HAP-1 (cell line): ENCODE data around the gene UNC13B.

Experiments
- DNase-seq, 2 experiments: peaks; one replicate each; pipeline ENCODE4 v3.0.0-alpha.2; 2016 to 2020; ENCODE audit warnings: low spot score in 2 of 2
- H3K27me3 ChIP-seq: fragments of 250-450 bp; sonication (Bioruptor Pico); 2 replicates; pipeline ENCODE4 v1.5.1; 2020; ENCODE audit warnings: low read depth, mild to moderate bottlenecking, moderate library complexity
- H3K36me3 ChIP-seq: fragments of 250-450 bp; sonication (Bioruptor Pico); replicated peaks from 2 replicates; pipeline ENCODE4 v1.5.1; 2020; ENCODE audit warnings: mild to moderate bottlenecking
- H3K4me1 ChIP-seq: fragments of 250-450 bp; sonication (Bioruptor Pico); 2 replicates; pipeline ENCODE4 v1.5.1; 2020; ENCODE audit warnings: mild to moderate bottlenecking
- H3K4me3 ChIP-seq: fragments of 250-450 bp; sonication (Bioruptor Pico); 2 replicates; pipeline ENCODE4 v1.5.1; 2020; ENCODE audit warnings: mild to moderate bottlenecking, moderate library complexity
- H3K9me3 ChIP-seq: fragments of 250-450 bp; sonication (Bioruptor Pico); 2 replicates; pipeline ENCODE4 v1.5.1; 2020; ENCODE audit warnings: mild to moderate bottlenecking, moderate library complexity
- in situ Hi-C: fragments of 300-500 bp; cut with MboI; formaldehyde crosslinking; loops from 3 replicates; pipeline ENCODE4 v1.14.3; 2020; ENCODE audit warnings: low sequenced_read_pairs, inconsistent platforms, mixed read lengths

UNC13B gene

DNA sequence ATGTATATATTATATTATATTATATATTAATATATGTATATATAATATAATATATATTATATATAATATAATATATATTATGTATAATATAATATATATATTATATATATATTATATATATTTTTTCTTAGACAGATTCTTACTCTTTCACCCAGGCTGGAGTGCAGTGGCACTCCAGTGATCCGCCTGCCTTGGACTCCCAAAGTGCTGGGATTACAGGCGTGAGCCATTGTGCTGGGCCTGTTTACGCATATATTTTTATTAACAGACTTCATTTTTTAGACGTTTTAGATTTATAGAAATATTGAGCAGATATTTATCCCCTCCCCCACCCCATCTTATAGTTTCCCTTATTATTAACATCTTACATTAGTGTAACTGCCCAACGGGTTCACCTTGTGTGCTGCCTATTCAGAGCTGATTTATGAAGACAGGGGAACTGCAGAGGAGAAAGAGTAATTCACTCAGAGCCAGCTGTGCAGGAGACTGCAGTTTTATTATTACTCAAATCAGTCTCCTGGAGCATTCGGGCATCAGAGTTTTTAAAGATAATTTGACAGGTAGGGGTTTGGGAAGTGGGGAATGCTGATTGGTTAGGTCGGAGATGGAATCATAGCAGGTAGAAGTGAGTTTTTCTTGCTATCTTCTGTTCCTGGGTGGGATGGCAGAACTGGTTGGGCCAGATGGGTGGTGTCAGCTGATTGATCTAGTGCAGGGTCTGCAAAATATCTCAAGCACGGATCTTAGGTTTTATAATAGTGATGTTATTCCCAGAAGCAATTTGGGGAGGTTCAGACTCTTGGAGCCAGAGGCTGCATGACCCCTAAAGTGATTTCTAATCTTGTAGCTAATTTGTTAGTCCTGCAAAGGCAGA, 93.4 kb downstream of the UNC13B start:
- no peak for DNase-seq
- in situ Hi-C loops, result no loop called here
- H3K27me3 ChIP-seq, result no peaks in the 10 kb centered on the region

DNA sequence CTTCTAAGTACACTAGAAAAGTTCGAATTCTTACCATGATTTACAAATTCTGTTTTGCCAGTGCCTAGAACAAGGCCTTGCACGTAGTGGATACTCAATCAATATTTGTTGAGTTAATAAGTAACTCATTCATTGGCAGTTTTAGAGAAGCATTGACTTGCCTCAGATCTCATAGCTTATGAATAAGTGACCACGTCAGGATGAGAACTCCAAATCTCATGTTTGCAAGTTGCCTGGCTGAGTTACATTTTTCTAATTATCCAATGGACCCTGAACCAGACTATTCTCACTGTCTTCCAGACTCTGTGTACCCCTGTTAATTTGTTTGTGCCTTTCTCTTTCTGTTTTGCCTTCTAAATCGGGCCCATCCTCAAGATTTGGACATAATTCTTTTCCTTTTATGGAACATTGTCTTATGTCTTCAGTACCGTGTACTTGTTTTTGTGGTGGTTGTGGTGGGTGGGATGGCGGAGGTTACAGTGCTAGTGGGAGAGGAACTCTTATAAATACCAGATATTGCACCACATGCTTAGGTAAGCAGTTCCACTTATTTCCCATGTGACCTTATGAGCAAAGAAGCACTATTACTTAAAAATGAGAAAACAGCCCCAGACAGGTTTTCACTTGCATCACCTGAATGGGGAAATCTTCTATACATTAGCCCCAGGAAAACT, 96.3 kb downstream of the UNC13B start:
- in situ Hi-C loops, result no loop called here
- Histone ChIP-seq H3K27me3 (no peaks in the 10 kb centered on the region), H3K4me3 (no peak overlapping the region), H3K36me3 (no peaks in the 10 kb centered on the region), H3K4me1 (no peaks in the 10 kb centered on the region), H3K9me3 (no peaks in the 10 kb centered on the region)
- DNase-seq, result no peak

More for the DNA sequence above, 93.4 kb downstream of the UNC13B start:
- no peak overlapping the region for H3K4me3 ChIP-seq
- no peaks in the 10 kb centered on the region for H3K4me1 ChIP-seq
- H3K9me3 ChIP-seq, result no peaks in the 10 kb centered on the region
- H3K36me3 ChIP-seq, result no peaks in the 10 kb centered on the region

DNA sequence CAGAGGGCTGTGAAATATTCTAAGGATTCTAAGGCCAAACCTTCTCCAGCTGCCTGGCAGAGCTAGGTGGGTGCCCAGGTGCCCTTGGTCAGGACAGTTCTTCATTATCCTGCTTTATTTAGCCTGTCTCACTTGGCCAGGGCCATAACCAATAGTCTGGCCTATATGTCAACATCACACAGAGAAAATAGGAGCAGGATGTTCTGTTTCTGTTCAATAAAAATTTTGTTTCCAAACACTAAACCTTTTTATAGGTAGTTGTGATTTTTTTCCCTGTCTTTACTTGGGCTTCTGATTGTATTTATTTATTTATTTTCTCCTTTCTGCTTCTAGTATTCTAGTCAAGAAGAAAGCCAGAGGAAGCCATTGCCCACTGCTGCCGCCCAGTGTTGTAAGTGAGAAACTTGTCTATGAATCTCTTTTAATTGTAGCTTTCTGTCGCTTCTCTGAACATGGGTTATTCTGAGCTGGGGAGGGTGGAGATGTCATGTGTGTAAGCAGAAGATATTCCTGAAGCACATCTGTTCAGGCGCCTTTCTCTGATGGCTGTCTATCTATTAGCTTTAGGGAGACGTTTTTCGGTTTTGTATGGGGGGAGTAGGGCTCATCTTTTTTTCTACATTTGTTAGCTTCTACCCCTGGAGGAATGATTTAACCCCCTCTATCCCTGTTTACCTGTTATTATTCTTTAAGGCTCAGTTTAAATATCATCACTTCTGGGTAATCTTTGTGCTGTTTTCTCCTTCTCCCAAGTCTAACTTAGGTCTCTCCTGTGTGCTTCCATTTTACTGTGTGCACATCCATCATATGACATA, 97.1 kb downstream of the UNC13B start:
- in situ Hi-C loops, result no loop called here
- DNase-seq, result peak; percentile 64 to 73
- Histone ChIP-seq H3K4me1 (no peaks in the 10 kb centered on the region), H3K9me3 (no peaks in the 10 kb centered on the region), H3K36me3 (no peaks in the 10 kb centered on the region), H3K4me3 (no peak overlapping the region), H3K27me3 (no peaks in the 10 kb centered on the region)

DNA sequence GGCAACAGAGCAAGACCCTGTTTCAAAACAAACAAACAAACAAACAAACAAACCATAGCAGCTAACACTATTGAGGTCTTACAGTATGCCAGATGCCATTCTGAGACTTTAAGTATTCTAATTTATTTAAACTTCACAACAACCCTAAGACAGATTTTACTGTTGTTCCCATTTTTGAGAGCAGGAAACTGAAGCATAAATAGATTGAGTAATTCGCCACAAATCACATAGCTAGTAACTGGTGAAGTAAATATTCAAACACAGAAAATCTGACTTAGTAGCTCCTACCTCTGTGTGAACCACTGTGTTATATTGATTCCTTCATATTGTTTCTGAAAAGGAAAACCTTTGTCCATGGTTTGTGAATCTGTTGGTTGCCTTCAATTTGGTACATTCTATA, 98.4 kb downstream of the UNC13B start:
- H3K9me3 ChIP-seq, result no peaks in the 10 kb centered on the region
- no peak for DNase-seq
- in situ Hi-C loops, result loop anchor here (5.0 kb wide), 1 partner anchor 143 kb away; the partner anchor contains the start of gene ATOSB
- H3K27me3 ChIP-seq, result no peaks in the 10 kb centered on the region
- no peaks in the 10 kb centered on the region for H3K4me1 ChIP-seq
- H3K4me3 ChIP-seq, result no peak overlapping the region
- H3K36me3 ChIP-seq, result no peaks in the 10 kb centered on the region

DNA sequence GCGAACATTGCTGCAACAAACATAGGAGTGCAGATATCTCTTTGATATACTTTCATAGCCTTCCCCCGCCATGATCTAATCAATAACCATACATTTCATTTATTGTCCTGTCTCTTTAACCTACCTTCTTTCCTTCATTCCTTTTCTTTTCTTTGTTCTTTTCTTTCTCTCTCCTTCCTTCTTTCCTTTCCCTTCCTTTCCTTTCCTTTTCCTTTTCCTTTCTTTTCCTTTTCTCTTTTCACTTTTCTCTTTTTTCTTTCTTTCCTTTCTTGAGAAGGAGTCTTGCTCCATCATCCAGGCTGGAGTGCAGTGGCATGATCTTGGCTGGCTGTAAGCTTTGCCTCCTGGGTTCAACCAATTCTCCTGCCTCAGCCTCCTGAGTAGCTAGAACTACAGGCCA, 100.3 kb downstream of the UNC13B start:
- no peak for DNase-seq
- in situ Hi-C loops, result loop anchor here (5.0 kb wide), 1 partner anchor 145 kb away; the partner anchor contains the start of gene ATOSB
- H3K4me1 ChIP-seq, result no peaks in the 10 kb centered on the region
- no peaks in the 10 kb centered on the region for H3K36me3 ChIP-seq
- H3K9me3 ChIP-seq, result no peaks in the 10 kb centered on the region
- H3K4me3 ChIP-seq, result no peak overlapping the region
- no peaks in the 10 kb centered on the region for H3K27me3 ChIP-seq

DNA sequence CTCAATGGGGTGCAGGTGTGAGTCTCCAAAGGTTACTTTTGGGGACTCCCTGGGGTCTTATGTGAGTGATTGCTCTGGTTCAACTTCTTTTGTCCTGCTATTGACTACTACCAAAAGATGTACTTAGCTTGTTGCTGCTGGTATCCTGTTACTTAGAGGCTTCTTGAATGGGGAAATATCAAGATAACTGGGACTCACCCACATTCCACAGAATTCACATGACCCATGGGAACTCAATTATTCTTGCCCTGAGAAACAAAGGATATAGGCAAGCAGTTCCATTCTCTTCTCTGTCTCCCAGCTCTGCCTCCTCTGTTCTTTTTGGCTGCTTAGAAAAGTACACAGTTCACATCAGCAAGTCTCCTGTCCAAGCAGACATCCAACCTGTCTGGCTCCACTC, 105.9 kb downstream of the UNC13B start:
- no peak for DNase-seq
- no peaks in the 10 kb centered on the region for H3K27me3 ChIP-seq

DNA sequence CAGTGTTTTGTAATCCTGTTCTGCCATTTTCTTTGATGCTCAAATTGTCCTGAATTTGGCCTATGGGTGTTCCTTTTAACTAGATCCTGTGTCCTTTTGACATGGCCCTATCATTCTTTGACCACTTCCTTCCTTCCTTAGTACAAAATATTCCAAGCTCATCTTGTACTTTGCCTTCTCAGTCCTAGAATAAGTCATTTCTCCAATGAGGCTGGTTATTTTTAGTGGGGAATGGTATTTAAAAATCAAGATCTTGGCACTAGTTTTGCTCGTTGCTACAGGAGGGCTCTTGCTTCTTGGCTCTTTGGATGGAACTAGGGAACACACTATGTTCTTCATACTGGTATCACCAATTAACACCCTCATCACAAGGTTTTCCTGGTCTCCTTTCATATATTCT, 108.1 kb downstream of the UNC13B start:
- no peak for DNase-seq
- H3K4me1 ChIP-seq, result peaks cover 5% of the 10 kb centered on the region
- no peak overlapping the region for H3K4me3 ChIP-seq
- no peaks in the 10 kb centered on the region for H3K9me3 ChIP-seq
- H3K27me3 ChIP-seq, result no peaks in the 10 kb centered on the region
- in situ Hi-C loops, result no loop called here
- H3K36me3 ChIP-seq, result no peaks in the 10 kb centered on the region

More for the DNA sequence above, 105.9 kb downstream of the UNC13B start:
- Histone ChIP-seq H3K9me3 (no peaks in the 10 kb centered on the region), H3K36me3 (no peaks in the 10 kb centered on the region), H3K4me1 (peaks cover 5% of the 10 kb centered on the region), H3K4me3 (no peak overlapping the region)
- in situ Hi-C loops, result no loop called here

DNA sequence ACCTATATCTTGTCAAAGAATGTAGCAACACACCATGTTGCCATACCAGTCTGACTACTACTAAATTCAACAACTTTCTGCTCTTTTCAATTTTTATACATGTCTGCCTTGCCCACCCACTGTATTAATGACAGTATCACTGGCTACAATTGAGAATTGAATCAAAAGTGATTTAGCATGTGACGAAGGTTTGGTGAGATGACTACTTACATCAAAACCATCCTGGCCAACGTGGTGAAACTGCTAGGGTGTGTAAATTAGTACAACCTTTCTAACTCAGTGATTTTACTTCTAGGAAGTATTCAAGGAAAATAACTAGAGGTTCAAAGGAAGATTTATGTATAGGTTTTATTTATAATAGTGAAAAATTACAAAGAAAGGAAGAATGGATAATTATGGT, 109.8 kb downstream of the UNC13B start:
- no peaks in the 10 kb centered on the region for H3K27me3 ChIP-seq
- no peak overlapping the region for H3K4me3 ChIP-seq
- in situ Hi-C loops, result no loop called here
- no peak for DNase-seq
- no peaks in the 10 kb centered on the region for H3K36me3 ChIP-seq
- H3K4me1 ChIP-seq, result peaks cover 8% of the 10 kb centered on the region
- H3K9me3 ChIP-seq, result no peaks in the 10 kb centered on the region

DNA sequence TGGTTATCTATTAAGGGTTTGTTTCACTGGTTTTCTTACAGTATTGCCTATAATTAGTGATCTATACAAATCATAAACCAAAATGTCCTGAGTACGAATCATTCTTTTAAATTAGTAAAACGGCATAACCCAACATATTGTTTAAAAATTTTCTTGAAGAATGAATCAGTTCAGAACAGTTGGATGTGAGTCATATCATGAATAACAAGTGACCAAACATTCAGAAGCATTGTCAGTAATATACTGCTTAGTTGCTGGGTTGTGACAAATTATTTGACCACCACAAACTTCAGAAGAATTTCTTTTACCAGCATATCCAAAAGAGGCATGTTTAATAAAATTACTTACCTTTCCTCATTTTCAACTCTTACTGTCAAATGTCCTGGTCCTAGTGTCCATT, 111.2 kb downstream of the UNC13B start:
- in situ Hi-C loops, result no loop called here
- H3K36me3 ChIP-seq, result no peaks in the 10 kb centered on the region
- H3K4me3 ChIP-seq, result no peak overlapping the region
- H3K9me3 ChIP-seq, result no peaks in the 10 kb centered on the region
- no peaks in the 10 kb centered on the region for H3K27me3 ChIP-seq
- no peak for DNase-seq
- peaks cover 11% of the 10 kb centered on the region for H3K4me1 ChIP-seq

DNA sequence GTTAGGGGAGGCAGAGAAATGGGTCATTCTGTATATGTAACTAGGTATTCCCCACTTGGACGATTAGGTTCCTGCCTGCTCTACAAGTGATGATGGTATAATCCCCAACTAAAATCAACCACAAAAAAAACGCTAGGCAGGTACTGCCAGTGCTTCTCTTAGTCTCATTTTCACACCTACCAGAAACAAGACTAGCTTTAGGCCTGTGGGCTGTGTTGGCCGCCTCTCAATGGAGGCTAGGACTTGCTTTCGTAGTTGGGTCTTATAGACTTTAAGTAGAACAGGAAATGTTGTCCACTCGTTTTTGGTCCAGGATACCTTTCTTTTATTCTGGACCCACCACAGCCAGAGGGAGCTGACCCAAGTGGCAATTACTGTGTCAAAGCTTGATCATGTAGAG, 111.8 kb downstream of the UNC13B start:
- Histone ChIP-seq H3K36me3 (no peaks in the 10 kb centered on the region), H3K27me3 (no peaks in the 10 kb centered on the region), H3K4me1 (peaks cover 11% of the 10 kb centered on the region), H3K9me3 (no peaks in the 10 kb centered on the region), H3K4me3 (no peak overlapping the region)
- DNase-seq, result no peak
- in situ Hi-C loops, result no loop called here

DNA sequence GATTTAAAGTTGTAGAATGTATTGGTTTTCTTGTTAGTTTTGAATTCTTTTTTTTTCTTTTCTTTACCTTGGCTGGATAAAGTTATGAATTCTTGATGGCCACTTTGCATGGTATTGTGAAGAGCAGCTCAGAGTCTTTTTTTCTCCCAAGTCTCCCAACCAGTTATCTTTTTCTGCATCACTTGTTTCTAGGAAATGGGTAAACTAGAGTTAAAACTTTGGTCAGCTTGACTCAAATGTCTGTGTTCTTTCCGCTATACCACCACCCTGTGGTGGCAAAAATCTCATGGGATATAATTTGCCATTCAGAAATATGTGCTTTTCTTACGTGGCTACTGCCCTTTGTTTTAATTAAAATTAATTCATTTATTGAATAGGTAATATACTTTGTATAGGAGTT, 113.2 kb downstream of the UNC13B start:
- Histone ChIP-seq H3K9me3 (no peaks in the 10 kb centered on the region), H3K36me3 (no peaks in the 10 kb centered on the region), H3K4me1 (peaks cover 7% of the 10 kb centered on the region), H3K27me3 (no peaks in the 10 kb centered on the region), H3K4me3 (no peak overlapping the region)
- in situ Hi-C loops, result no loop called here
- DNase-seq, result no peak

DNA sequence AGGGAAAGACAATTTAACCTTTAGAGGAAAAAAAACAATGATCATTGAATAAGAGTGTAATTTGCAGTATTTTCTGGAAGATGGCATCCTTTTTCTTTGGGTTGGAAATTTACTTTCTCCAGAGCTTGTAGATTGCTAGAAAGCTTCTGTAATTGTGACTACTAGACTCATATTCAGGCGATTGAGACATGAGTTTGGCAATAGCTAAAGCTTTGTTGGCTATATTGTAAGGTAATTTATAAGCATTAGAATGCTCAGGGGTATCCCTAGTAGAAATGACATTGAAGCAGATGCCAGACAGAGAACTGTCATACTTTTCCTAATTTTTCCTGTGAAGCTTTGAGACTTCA, 115.3 kb downstream of the UNC13B start:
- Histone ChIP-seq H3K36me3 (no peaks in the 10 kb centered on the region), H3K27me3 (no peaks in the 10 kb centered on the region), H3K4me3 (no peak overlapping the region), H3K9me3 (no peaks in the 10 kb centered on the region), H3K4me1 (peaks cover 6% of the 10 kb centered on the region)
- no peak for DNase-seq
- in situ Hi-C loops, result no loop called here

DNA sequence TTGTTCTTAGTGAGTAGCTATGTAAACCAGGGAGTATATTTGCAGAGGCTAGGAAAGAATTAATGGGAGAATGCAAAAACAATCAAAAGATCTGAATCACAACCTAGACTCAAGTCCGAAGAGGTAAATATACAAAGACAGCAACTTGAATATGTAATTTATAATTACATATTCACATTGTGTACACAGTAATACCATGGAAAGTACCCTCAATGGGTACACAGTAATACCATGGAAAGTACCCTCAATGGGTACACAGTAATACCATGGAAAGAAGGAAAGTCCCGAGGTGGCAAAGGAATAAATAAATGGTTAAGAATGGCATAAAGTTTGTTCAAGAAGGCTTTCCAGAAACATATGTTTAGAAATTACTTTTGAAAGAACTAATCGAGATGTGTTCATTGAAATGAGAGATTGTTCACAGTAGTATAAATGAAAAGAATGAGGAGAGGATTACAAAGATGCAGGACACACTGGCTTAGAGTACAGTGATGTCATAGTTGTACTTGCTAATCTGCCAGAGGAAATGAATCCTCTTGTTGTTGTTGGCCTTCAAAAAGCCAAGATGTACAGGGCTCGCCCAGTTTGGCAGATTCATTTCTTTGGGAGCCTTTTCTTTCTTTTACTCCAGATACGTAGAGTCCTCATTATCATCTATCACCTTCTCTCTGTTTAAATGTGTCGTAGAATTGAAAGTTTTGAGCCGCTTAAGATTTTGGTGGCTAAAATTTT, 116.0 kb downstream of the UNC13B start:
- H3K4me3 ChIP-seq, result no peak overlapping the region
- no peaks in the 10 kb centered on the region for H3K27me3 ChIP-seq
- DNase-seq, result no peak
- H3K9me3 ChIP-seq, result no peaks in the 10 kb centered on the region
- no peaks in the 10 kb centered on the region for H3K36me3 ChIP-seq
- H3K4me1 ChIP-seq, result peaks cover 6% of the 10 kb centered on the region
- in situ Hi-C loops, result no loop called here
